H9 (cell line): ENCODE results near the gene NRG3. TPM values are rescaled to one million over a fixed set of nuclear protein-coding genes. Genes with fewer than 3 reads are reported as not detected.

ENCODE experiments used
- DNase-seq: peaks from one replicate; pipeline ENCODE4 v3.0.0-alpha.2; 2017
- H2AFZ ChIP-seq: one replicate; pipeline ENCODE4 v1.6.1; 2013; ENCODE audit warnings: mild to moderate bottlenecking, low read length, control low read depth, moderate library complexity
- H2AK5ac ChIP-seq: 2 replicates; pipeline ENCODE4 v1.6.1; 2013; ENCODE audit warnings: low read length, control low read depth, mixed read lengths; ENCODE audit not compliant: insufficient read length
- H2BK120ac ChIP-seq: one replicate; pipeline ENCODE4 v1.6.1; 2013; ENCODE audit warnings: low read depth, mild to moderate bottlenecking, low read length, control low read depth, inconsistent platforms; ENCODE audit not compliant: poor library complexity, severe bottlenecking
- H2BK12ac ChIP-seq: 2 replicates; pipeline ENCODE4 v1.6.1; 2013; ENCODE audit warnings: low read length, control low read depth, mixed read lengths, low read depth; ENCODE audit not compliant: insufficient read length
- H2BK15ac ChIP-seq: 2 replicates; pipeline ENCODE4 v1.6.1; 2013; ENCODE audit warnings: low read depth, low read length, control low read depth
- H2BK20ac ChIP-seq: one replicate; pipeline ENCODE4 v1.6.1; 2013; ENCODE audit warnings: low read depth, mild to moderate bottlenecking, low read length, control low read depth, inconsistent platforms; ENCODE audit not compliant: poor library complexity, severe bottlenecking
- H2BK5ac ChIP-seq: 2 replicates; pipeline ENCODE4 v1.6.1; 2013; ENCODE audit warnings: low read length, control low read depth, mixed read lengths; ENCODE audit not compliant: insufficient read length
- H3K14ac ChIP-seq: 2 replicates; pipeline ENCODE4 v1.6.1; 2013; ENCODE audit warnings: low read length, control low read depth; ENCODE audit not compliant: insufficient read depth
- H3K18ac ChIP-seq: 2 replicates; pipeline ENCODE4 v1.6.1; 2013; ENCODE audit warnings: low read depth, mild to moderate bottlenecking, mixed read lengths, low read length, control low read depth; ENCODE audit not compliant: insufficient read length
- H3K23ac ChIP-seq: 2 replicates; pipeline ENCODE4 v1.6.1; 2013; ENCODE audit warnings: low read length, control low read depth, mixed read lengths, low read depth; ENCODE audit not compliant: insufficient read length
- H3K23me2 ChIP-seq: 2 replicates; pipeline ENCODE4 v1.6.1; 2013; ENCODE audit warnings: low read depth, mild to moderate bottlenecking, mixed read lengths, low read length, control low read depth; ENCODE audit not compliant: insufficient read length, poor library complexity, severe bottlenecking
- H3K27ac ChIP-seq: 2 replicates; pipeline ENCODE4 v1.5.1; 2013; ENCODE audit warnings: low read length, control low read depth, mixed read lengths, low read depth; ENCODE audit not compliant: insufficient read length
- H3K27me3 ChIP-seq: 2 replicates; pipeline ENCODE4 v1.6.1; 2013; ENCODE audit warnings: low read length, control low read depth, inconsistent platforms; ENCODE audit not compliant: insufficient read depth
- H3K4ac ChIP-seq: 2 replicates; pipeline ENCODE4 v1.6.1; 2013; ENCODE audit warnings: low read depth, mild to moderate bottlenecking, control low read depth, inconsistent platforms, low read length, moderate library complexity
- H3K4me1 ChIP-seq: 2 replicates; pipeline ENCODE4 v1.6.1; 2013; ENCODE audit warnings: low read length, control low read depth, inconsistent platforms; ENCODE audit not compliant: insufficient read depth
- H3K4me2 ChIP-seq: 2 replicates; pipeline ENCODE4 v1.6.1; 2013; ENCODE audit warnings: low read length, control low read depth, mixed read lengths; ENCODE audit not compliant: insufficient read length, insufficient read depth
- H3K56ac ChIP-seq: 2 replicates; pipeline ENCODE4 v1.6.1; 2013; ENCODE audit warnings: low read depth, mild to moderate bottlenecking, mixed read lengths, low read length, control low read depth; ENCODE audit not compliant: insufficient read length
- H3K79me1 ChIP-seq: 2 replicates; pipeline ENCODE4 v1.6.1; 2013; ENCODE audit warnings: low read depth, mild to moderate bottlenecking, moderate library complexity, low read length, control low read depth, inconsistent platforms; ENCODE audit not compliant: insufficient read depth, poor library complexity, severe bottlenecking
- H3K79me2 ChIP-seq: 2 replicates; pipeline ENCODE4 v1.6.1; 2013; ENCODE audit warnings: low read length, control low read depth, inconsistent platforms; ENCODE audit not compliant: insufficient read depth
- H3K9ac ChIP-seq: 2 replicates; pipeline ENCODE4 v1.6.1; 2013; ENCODE audit warnings: low read length, control low read depth, mixed read lengths; ENCODE audit not compliant: insufficient read length; ENCODE audit errors: extremely low read depth
- H3K9me3 ChIP-seq: one replicate; pipeline ENCODE4 v1.6.1; 2013; ENCODE audit warnings: low read depth, low read length, inconsistent platforms; ENCODE audit not compliant: control insufficient read depth
- H3T11ph ChIP-seq: one replicate; pipeline ENCODE4 v1.6.1; 2013; ENCODE audit warnings: mild to moderate bottlenecking, low read length, control low read depth, inconsistent platforms
- H4K20me1 ChIP-seq: one replicate; pipeline ENCODE4 v1.6.1; 2013; ENCODE audit not compliant: control insufficient read depth, insufficient read length, insufficient read depth
- H4K5ac ChIP-seq: 2 replicates; pipeline ENCODE4 v1.6.1; 2013; ENCODE audit warnings: low read depth, mild to moderate bottlenecking, mixed read lengths, low read length, control low read depth; ENCODE audit not compliant: insufficient read length
- H4K8ac ChIP-seq: replicated peaks from 2 replicates; pipeline ENCODE4 v1.6.1; 2013; ENCODE audit warnings: low read length, control low read depth, mixed read lengths, low read depth; ENCODE audit not compliant: insufficient read length
- H4K91ac ChIP-seq: 2 replicates; pipeline ENCODE4 v1.6.1; 2013; ENCODE audit warnings: low read depth, mild to moderate bottlenecking, moderate library complexity, mixed read lengths, low read length, control low read depth; ENCODE audit not compliant: insufficient read length
- H3K27ac Mint-ChIP-seq, 3 experiments: 2 replicates in 2 of 3; 3 replicates in 1 of 3; pipeline ENCODE4 v1.8.0; 2020 to 2021; ENCODE audit warnings: mixed read lengths in 3 of 3, mild to moderate bottlenecking in 1 of 3, moderate library complexity in 1 of 3
- H3K27me3 Mint-ChIP-seq: 2 replicates; pipeline ENCODE4 v1.8.0; 2021; ENCODE audit warnings: low read depth, mild to moderate bottlenecking, moderate library complexity, mixed read lengths
- H3K36me3 Mint-ChIP-seq, 3 experiments: 2 replicates in 2 of 3; 3 replicates in 1 of 3; pipeline ENCODE4 v1.8.0; 2020 to 2021; ENCODE audit warnings: low read depth in 3 of 3, mixed read lengths in 3 of 3; ENCODE audit not compliant: insufficient read depth in 1 of 3
- H3K4me1 Mint-ChIP-seq, 2 experiments: 2 replicates each; pipeline ENCODE4 v1.8.0; 2020; ENCODE audit warnings: mixed read lengths in 2 of 2
- H3K4me3 Mint-ChIP-seq, 2 experiments: 2 replicates in 1 of 2; 3 replicates in 1 of 2; pipeline ENCODE4 v1.8.0; 2020 to 2021; ENCODE audit warnings: mild to moderate bottlenecking in 2 of 2, mixed read lengths in 2 of 2, moderate library complexity in 1 of 2
- H3K9me3 Mint-ChIP-seq, 2 experiments: 2 replicates in 1 of 2; 3 replicates in 1 of 2; pipeline ENCODE4 v1.8.0; 2020; ENCODE audit warnings: mild to moderate bottlenecking in 2 of 2, mixed read lengths in 2 of 2, moderate library complexity in 1 of 2
- WGBS: extraction: QIAGEN DNeasy Blood & Tissue Kit; methylation state at CpG from one replicate; pipeline ENCODE4 v1.1.7; 2013; ENCODE audit warnings: missing lambda C conversion rate, low lambda C conversion rate, mixed read lengths; ENCODE audit not compliant: insufficient read length; ENCODE audit errors: extremely low coverage; 5-methylcytosine and 5-hydroxymethylcytosine counted together
- total RNA-seq: library from RNA; stranded (reverse); gene quantifications from 2 replicates; pipeline ENCODE4 v1.2.1, GENCODE V29; 2021
- TF ChIP-seq, protein P1 (sequence below): fragments of 200-600 bp; sonication (generic); conservative IDR thresholded peaks from 3 replicates; pipeline ENCODE4 v1.8.0; 2021; ENCODE audit warnings: antibody characterized with exemption, mild to moderate bottlenecking

NRG3 gene
- total RNA-seq, 1 experiment from 2014 or later: 1.6 TPM

DNA sequence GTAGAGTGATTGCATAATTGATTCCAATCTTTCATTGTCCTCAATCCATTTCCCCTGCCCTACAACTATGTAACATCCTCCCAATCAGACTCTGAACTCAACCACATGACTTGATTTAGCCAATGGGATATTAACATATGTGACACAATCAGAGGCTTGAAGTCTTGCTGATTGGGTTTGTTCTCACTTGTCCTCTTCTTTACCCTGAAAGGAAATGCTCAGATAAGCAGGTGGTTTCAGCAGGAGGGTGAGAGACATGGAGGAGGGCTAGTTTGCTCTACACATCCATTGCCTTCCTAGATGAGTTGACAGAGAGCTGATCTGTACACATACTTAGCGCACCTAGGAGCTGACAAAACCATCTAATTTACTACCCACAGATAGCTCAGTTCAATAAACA is 669.4 kb downstream of the NRG3 start:
- no CpG with 5 or more reads among the region's 1 CpG for WGBS
- Histone ChIP-seq H3K4ac (no peak overlapping the region), H4K20me1 (no peaks in the 10 kb centered on the region)

More for the DNA sequence above, 669.4 kb downstream of the NRG3 start:
- Mint-ChIP-seq H3K9me3 (no peaks in the 10 kb centered on the region), H3K27me3 (no peaks in the 10 kb centered on the region), H3K36me3 (no peaks in the 10 kb centered on the region), H3K27ac (no peak overlapping the region), H3K4me1 (no peaks in the 10 kb centered on the region), H3K4me3 (no peak overlapping the region)
- H3T11ph ChIP-seq: no peak overlapping the region
- H3K27ac ChIP-seq: no peak overlapping the region
- no peaks in the 10 kb centered on the region for H3K79me1 ChIP-seq
- no peak overlapping the region for H3K4me2 ChIP-seq
- H2AFZ ChIP-seq: no peak overlapping the region
- no peak overlapping the region for H2BK12ac ChIP-seq
- H2BK120ac ChIP-seq: no peak overlapping the region
- no peaks in the 10 kb centered on the region for H3K79me2 ChIP-seq
- H4K5ac ChIP-seq: no peak overlapping the region
- no peak overlapping the region for H3K18ac ChIP-seq
- H3K9me3 ChIP-seq: no peaks in the 10 kb centered on the region
- no peak overlapping the region for H4K91ac ChIP-seq
- no peaks in the 10 kb centered on the region for H3K23me2 ChIP-seq
- H3K56ac ChIP-seq: no peak overlapping the region
- no peaks in the 10 kb centered on the region for H3K27me3 ChIP-seq
- no peak overlapping the region for H3K9ac ChIP-seq
- no peak overlapping the region for H3K23ac ChIP-seq
- H2BK20ac ChIP-seq: no peak overlapping the region
- TF ChIP-seq, protein P1, sequence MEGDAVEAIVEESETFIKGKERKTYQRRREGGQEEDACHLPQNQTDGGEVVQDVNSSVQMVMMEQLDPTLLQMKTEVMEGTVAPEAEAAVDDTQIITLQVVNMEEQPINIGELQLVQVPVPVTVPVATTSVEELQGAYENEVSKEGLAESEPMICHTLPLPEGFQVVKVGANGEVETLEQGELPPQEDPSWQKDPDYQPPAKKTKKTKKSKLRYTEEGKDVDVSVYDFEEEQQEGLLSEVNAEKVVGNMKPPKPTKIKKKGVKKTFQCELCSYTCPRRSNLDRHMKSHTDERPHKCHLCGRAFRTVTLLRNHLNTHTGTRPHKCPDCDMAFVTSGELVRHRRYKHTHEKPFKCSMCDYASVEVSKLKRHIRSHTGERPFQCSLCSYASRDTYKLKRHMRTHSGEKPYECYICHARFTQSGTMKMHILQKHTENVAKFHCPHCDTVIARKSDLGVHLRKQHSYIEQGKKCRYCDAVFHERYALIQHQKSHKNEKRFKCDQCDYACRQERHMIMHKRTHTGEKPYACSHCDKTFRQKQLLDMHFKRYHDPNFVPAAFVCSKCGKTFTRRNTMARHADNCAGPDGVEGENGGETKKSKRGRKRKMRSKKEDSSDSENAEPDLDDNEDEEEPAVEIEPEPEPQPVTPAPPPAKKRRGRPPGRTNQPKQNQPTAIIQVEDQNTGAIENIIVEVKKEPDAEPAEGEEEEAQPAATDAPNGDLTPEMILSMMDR: no peak
- H3K14ac ChIP-seq: no peak overlapping the region
- DNase-seq: no peak
- no peak overlapping the region for H2BK15ac ChIP-seq
- no peak overlapping the region for H4K8ac ChIP-seq
- H2BK5ac ChIP-seq: no peak overlapping the region
- no peaks in the 10 kb centered on the region for H3K4me1 ChIP-seq
- no peak overlapping the region for H2AK5ac ChIP-seq
